ENCODE results near the gene PTPN23.
A peak's percentile ranks its signal among the peaks of the same experiment; 100 is the strongest.

PTPN23 gene

GRCh38 chr3:47394140-47394870 lies 13.5 kb downstream of the PTPN23 start:
- peak; percentile 51 to 54 for DNase-seq (ENCODE audit: low read depth in 2 of 2)
- TF ChIP-seq CTCF (IDR thresholded peaks at IDR 0.05; ENCODE audit: low read depth, low read length), result no peak
- H3K4me3 ChIP-seq (replicated peaks in 1 of 2; ENCODE audit: low read depth in 2 of 2, low read length in 2 of 2), result no peak overlapping the region

GRCh38 chr3:47394881-47395280 lies 14.1 kb downstream of the PTPN23 start:
- TF ChIP-seq CTCF (IDR thresholded peaks at IDR 0.05; ENCODE audit: low read depth, low read length), result no peak
- peak in 1 of 2 donors; percentile 12 for DNase-seq (ENCODE audit: low read depth in 2 of 2)

GRCh38 chr3:47398228-47398627 lies 17.4 kb downstream of the PTPN23 start:
- H3K4me3 ChIP-seq (replicated peaks in 1 of 2; ENCODE audit: low read depth in 2 of 2, low read length in 2 of 2), result no peak overlapping the region
- TF ChIP-seq CTCF (IDR thresholded peaks at IDR 0.05; ENCODE audit: low read depth, low read length), result no peak
- no peak for DNase-seq (ENCODE audit: low read depth in 2 of 2)

More at GRCh38 chr3:47394881-47395280, 14.1 kb downstream of the PTPN23 start:
- no peak overlapping the region for H3K4me3 ChIP-seq (replicated peaks in 1 of 2; ENCODE audit: low read depth in 2 of 2, low read length in 2 of 2)

- no peak overlapping the region for H3K4me3 ChIP-seq (replicated peaks in 1 of 2; ENCODE audit: low read depth in 2 of 2, low read length in 2 of 2)
- DNase-seq (ENCODE audit: low read depth in 2 of 2), result no peak
- TF ChIP-seq CTCF (IDR thresholded peaks at IDR 0.05; ENCODE audit: low read depth, low read length), result no peak
These were observed 18.2 kb downstream of the PTPN23 start for GRCh38 chr3:47399016-47399415.

GRCh38 chr3:47399531-47400270 lies 18.9 kb downstream of the PTPN23 start:
- DNase-seq (ENCODE audit: low read depth in 2 of 2), result peak in 1 of 2 donors; percentile 55
- TF ChIP-seq CTCF (IDR thresholded peaks at IDR 0.05; ENCODE audit: low read depth, low read length), result no peak
- no peak overlapping the region for H3K4me3 ChIP-seq (replicated peaks in 1 of 2; ENCODE audit: low read depth in 2 of 2, low read length in 2 of 2)

GRCh38 chr3:47404431-47404876 lies 23.6 kb downstream of the PTPN23 start:
- no peak for TF ChIP-seq CTCF (IDR thresholded peaks at IDR 0.05; ENCODE audit: low read depth, low read length)
- H3K4me3 ChIP-seq (replicated peaks in 1 of 2; ENCODE audit: low read depth in 2 of 2, low read length in 2 of 2), result no peak overlapping the region
- DNase-seq (ENCODE audit: low read depth in 2 of 2), result peak in 1 of 2 donors; percentile 18
